ENCODE data around the gene RBM44. TPM values are rescaled to one million over a fixed set of nuclear protein-coding genes. Genes with fewer than 3 reads are reported as not detected.
"Not testable (repeated sequence)": the region's sequence is repeated elsewhere in the genome, so short reads cannot be mapped to it uniquely, and the experiment has no call there.

RBM44 gene
- total and polyA plus RNA-seq, 3 donors from 2014 or later = 15.0 to 23.4 (median 21.1) TPM

GRCh38 chr2:237866101-237866621 is 67.6 kb downstream of the RBM44 start:
- no peak overlapping the region for H3K4me3 ChIP-seq
- intact Hi-C loops (cut with DNase I; ENCODE audit: low total_unique reads) = no loop called here
- DNase-seq = no peak
- WGBS, 2 donors = 76 to 82% methylated on average over 13 of the region's 13 CpGs
- no peaks in the 10 kb centered on the region for H3K36me3 ChIP-seq (ENCODE audit: low read depth, missing control alignments)
- H3K27ac ChIP-seq = no peak overlapping the region
- no peaks in the 10 kb centered on the region for H3K27me3 ChIP-seq
- H3K9me3 ChIP-seq = no peaks in the 10 kb centered on the region
- no peak for TF ChIP-seq POLR2A (IDR thresholded peaks at IDR 0.05)
- H3K4me1 ChIP-seq = no peaks in the 10 kb centered on the region

DNA sequence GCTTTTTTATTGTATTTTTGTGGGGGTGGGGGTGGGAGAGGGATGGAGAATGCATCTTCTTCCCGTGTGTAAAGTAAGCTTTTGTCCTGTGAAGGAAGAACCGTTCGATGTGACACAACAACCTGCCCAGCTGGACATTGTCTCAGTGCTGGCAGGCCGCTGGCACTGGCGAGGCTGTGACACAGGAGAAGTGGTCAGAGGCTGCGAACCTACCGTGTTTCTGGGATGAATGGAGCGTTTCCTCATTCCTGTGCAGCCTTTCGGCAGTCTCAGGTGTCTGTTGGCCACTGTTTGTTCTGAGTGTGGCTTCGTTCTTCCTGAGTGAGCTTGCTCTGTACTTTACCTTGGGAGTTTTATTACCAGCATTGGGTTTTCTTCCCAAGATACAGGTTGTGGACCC is 68.9 kb downstream of the RBM44 start:
- no peak for DNase-seq
- intact Hi-C loops (cut with DNase I; ENCODE audit: low total_unique reads) = no loop called here
- H3K4me3 ChIP-seq = no peak overlapping the region
- no peak overlapping the region for H3K27ac ChIP-seq
- H3K27me3 ChIP-seq = no peaks in the 10 kb centered on the region
- H3K36me3 ChIP-seq (ENCODE audit: low read depth, missing control alignments) = no peaks in the 10 kb centered on the region
- WGBS, 2 donors = 95% methylated on average over 10 of the region's 10 CpGs
- TF ChIP-seq, protein P1, sequence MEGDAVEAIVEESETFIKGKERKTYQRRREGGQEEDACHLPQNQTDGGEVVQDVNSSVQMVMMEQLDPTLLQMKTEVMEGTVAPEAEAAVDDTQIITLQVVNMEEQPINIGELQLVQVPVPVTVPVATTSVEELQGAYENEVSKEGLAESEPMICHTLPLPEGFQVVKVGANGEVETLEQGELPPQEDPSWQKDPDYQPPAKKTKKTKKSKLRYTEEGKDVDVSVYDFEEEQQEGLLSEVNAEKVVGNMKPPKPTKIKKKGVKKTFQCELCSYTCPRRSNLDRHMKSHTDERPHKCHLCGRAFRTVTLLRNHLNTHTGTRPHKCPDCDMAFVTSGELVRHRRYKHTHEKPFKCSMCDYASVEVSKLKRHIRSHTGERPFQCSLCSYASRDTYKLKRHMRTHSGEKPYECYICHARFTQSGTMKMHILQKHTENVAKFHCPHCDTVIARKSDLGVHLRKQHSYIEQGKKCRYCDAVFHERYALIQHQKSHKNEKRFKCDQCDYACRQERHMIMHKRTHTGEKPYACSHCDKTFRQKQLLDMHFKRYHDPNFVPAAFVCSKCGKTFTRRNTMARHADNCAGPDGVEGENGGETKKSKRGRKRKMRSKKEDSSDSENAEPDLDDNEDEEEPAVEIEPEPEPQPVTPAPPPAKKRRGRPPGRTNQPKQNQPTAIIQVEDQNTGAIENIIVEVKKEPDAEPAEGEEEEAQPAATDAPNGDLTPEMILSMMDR (IDR thresholded peaks at IDR 0.05) = no peak
- no peak for TF ChIP-seq POLR2A (IDR thresholded peaks at IDR 0.05)
- H3K4me1 ChIP-seq = no peaks in the 10 kb centered on the region
- H3K9me3 ChIP-seq = no peaks in the 10 kb centered on the region

DNA sequence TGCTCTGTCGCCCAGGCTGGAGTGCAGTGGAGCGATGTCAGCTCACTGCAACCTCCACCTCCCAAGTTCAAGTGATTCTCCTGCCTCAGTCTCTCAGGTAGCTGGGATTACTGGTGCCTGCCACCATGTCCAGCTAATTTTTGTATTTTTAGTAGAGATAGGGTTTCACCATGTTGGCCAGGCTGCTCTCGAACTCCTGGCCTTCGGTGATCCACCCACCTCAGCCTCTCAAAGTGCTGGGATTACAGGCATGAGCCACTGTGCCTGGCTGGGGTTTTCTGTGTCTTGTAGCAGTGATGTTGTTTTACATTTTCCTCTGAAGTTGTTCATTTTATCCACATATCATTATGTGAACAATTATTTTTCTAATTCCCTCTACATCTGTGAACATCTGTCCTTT is 69.5 kb downstream of the RBM44 start:
- H3K9me3 ChIP-seq; H3K27ac ChIP-seq; H3K4me3 ChIP-seq; H3K4me1 ChIP-seq; H3K36me3 ChIP-seq (ENCODE audit: low read depth, missing control alignments); intact Hi-C loops (cut with DNase I; ENCODE audit: low total_unique reads); H3K27me3 ChIP-seq; DNase-seq: not testable (repeated sequence)
- 90 to 91% methylated on average over 4 of the region's 4 CpGs for WGBS, 2 donors

DNA sequence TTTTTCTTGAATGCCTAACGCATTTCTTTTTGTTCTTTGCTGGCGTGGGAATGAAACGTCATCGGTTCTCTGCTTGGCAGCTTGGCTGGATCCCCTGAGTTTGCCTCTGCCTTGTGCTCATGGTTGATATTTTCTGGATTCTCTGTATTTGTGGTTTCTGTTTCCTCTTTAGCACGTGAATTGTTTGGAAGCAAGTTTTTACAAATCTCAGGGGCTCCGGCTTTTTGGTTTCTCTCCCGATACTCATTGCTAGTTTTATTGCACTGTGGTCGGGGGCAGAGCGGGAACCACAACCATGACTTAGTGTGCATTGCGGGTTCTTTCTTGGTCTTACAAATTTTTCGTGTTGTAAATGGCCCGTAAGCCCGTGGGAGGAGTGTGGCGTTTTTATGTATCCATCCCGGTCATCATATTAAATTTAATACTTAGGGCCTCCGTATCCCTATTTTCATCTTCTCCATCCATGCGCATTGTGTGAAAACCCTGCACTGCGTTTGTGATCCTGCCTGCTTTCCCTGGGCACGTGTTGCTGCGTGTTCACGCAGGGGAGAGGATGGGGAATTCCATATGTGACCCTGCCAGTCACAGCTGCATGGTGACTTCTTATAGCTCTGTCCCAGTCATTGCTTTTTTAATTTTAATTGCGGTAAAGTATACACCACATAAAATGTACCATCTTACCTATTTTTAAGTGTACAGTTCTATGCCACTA is 70.2 kb downstream of the RBM44 start:
- 78 to 79% methylated on average over 22 of the region's 22 CpGs for WGBS, 2 donors
- Histone ChIP-seq H3K4me1 (peaks cover 9% of the 10 kb centered on the region), H3K27ac (no peak overlapping the region), H3K27me3 (no peaks in the 10 kb centered on the region), H3K4me3 (no peak overlapping the region), H3K9me3 (no peaks in the 10 kb centered on the region), H3K36me3 (ENCODE audit: low read depth, missing control alignments) (no peaks in the 10 kb centered on the region)
- DNase-seq = no peak
- TF ChIP-seq, protein P1 (IDR thresholded peaks at IDR 0.05) = no peak
- TF ChIP-seq POLR2A (IDR thresholded peaks at IDR 0.05) = no peak
- intact Hi-C loops (cut with DNase I; ENCODE audit: low total_unique reads) = no loop called here

- WGBS, 2 donors = 89 to 96% methylated on average over 21 of the region's 21 CpGs
- Histone ChIP-seq H3K27me3 (no peaks in the 10 kb centered on the region), H3K4me1 (peaks cover 14% of the 10 kb centered on the region), H3K4me3 (no peak overlapping the region), H3K9me3 (no peaks in the 10 kb centered on the region), H3K36me3 (ENCODE audit: low read depth, missing control alignments) (no peaks in the 10 kb centered on the region), H3K27ac (no peak overlapping the region)
- no peak for DNase-seq
- intact Hi-C loops (cut with DNase I; ENCODE audit: low total_unique reads) = no loop called here
- TF ChIP-seq, protein P1 (IDR thresholded peaks at IDR 0.05) = no peak
- no peak for TF ChIP-seq POLR2A (IDR thresholded peaks at IDR 0.05)
Measured at GRCh38 chr2:237869343-237870102, 70.9 kb downstream of the RBM44 start.

Data from testis (tissue), 3 donors.